HG03139 (cell line): ENCODE data around the gene ARHGEF7.
A peak's percentile ranks its signal among the peaks of the same experiment; 100 is the strongest.

Source experiments
- ATAC-seq: cut with Tn5 transposase; IDR thresholded peaks from one replicate; pipeline ENCODE4 v1.9.1; 2021; ENCODE audit not compliant: unreplicated experiment

Gene ARHGEF7

GRCh38 chr13:111111376-111111937 is 3.7 kb upstream of the ARHGEF7 start:
- no peak for ATAC-seq

GRCh38 chr13:111112196-111112595 is 2.9 kb upstream of the ARHGEF7 start:
- ATAC-seq: no peak

- no peak for ATAC-seq
These were observed 599 bp upstream of the ARHGEF7 start for GRCh38 chr13:111114362-111115060.

GRCh38 chr13:111115965-111116521 is 933 bp downstream of the ARHGEF7 start:
- no peak for ATAC-seq

GRCh38 chr13:111116856-111117255 is 1.7 kb downstream of the ARHGEF7 start:
- no peak for ATAC-seq

GRCh38 chr13:111117289-111117688 is 2.2 kb downstream of the ARHGEF7 start:
- ATAC-seq: no peak

GRCh38 chr13:111117961-111118360 is 2.9 kb downstream of the ARHGEF7 start:
- no peak for ATAC-seq

GRCh38 chr13:111118898-111119607 is 3.9 kb downstream of the ARHGEF7 start:
- ATAC-seq: no peak

GRCh38 chr13:111119966-111120365 is 4.9 kb downstream of the ARHGEF7 start:
- ATAC-seq: no peak

GRCh38 chr13:111120422-111120821 is 5.3 kb downstream of the ARHGEF7 start:
- ATAC-seq: no peak

- ATAC-seq: no peak
These were observed 5.8 kb downstream of the ARHGEF7 start for GRCh38 chr13:111120913-111121312.

- no peak for ATAC-seq
These were observed 6.4 kb downstream of the ARHGEF7 start for GRCh38 chr13:111121506-111121905.

- no peak for ATAC-seq
These were observed 6.9 kb downstream of the ARHGEF7 start for GRCh38 chr13:111122056-111122455.

GRCh38 chr13:111122631-111123030 is 7.5 kb downstream of the ARHGEF7 start:
- no peak for ATAC-seq

- no peak for ATAC-seq
These were observed 8.1 kb downstream of the ARHGEF7 start for GRCh38 chr13:111123221-111123620.

- ATAC-seq: no peak
These were observed 8.5 kb downstream of the ARHGEF7 start for GRCh38 chr13:111123649-111124048.

GRCh38 chr13:111126509-111126908 is 11.4 kb downstream of the ARHGEF7 start:
- ATAC-seq: no peak

GRCh38 chr13:111129465-111130115 is 14.5 kb downstream of the ARHGEF7 start:
- ATAC-seq: peak; percentile 96

GRCh38 chr13:111130116-111130508 is 15.0 kb downstream of the ARHGEF7 start:
- ATAC-seq: no peak

GRCh38 chr13:111131048-111131447 is 15.9 kb downstream of the ARHGEF7 start:
- ATAC-seq: no peak

GRCh38 chr13:111131611-111132010 is 16.5 kb downstream of the ARHGEF7 start:
- ATAC-seq: no peak
